Measurements from ENCODE around the gene AGTRAP. TPM values are rescaled to one million over a fixed set of nuclear protein-coding genes. Genes with fewer than 3 reads are reported as not detected.

The AGTRAP gene
- total and polyA plus RNA-seq, 9 of the 15 experiments (the other 6 are each of a cell fraction or from before 2014, with no cell fraction given) = 26.8 to 105 (median 57.5) TPM

DNA sequence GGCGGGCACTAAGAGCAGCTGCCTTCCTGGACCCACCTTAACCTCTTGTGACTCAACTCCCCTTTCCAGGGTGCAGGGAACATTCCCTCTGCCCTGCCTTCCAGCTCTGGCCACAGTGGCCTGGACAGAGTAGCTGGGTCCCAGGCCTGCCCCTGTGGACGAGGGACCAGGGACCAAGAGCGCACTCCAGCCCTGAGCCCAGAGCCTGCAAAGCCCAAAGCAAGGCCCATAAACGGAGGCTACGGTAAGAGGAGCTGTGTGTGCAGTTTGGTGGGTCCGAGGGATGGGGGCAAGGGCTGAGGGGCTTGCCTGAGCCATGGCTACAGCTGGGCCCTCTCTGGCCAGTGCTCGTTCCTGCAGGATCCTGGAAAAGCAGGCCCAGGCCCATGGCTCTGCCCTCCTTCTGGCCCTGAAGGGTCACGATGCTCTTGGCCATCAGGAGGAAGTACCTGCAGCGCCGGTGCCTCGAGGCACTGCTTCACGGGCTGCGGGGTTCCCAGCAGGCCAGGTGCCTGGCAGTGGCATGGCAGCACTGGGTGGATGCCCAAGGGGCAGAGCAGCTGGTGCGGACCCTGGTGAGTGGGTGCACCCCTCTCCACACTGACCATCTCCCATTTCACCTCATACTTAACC is 52.0 kb downstream of the AGTRAP start (continued):
- TF ChIP-seq, protein P1, sequence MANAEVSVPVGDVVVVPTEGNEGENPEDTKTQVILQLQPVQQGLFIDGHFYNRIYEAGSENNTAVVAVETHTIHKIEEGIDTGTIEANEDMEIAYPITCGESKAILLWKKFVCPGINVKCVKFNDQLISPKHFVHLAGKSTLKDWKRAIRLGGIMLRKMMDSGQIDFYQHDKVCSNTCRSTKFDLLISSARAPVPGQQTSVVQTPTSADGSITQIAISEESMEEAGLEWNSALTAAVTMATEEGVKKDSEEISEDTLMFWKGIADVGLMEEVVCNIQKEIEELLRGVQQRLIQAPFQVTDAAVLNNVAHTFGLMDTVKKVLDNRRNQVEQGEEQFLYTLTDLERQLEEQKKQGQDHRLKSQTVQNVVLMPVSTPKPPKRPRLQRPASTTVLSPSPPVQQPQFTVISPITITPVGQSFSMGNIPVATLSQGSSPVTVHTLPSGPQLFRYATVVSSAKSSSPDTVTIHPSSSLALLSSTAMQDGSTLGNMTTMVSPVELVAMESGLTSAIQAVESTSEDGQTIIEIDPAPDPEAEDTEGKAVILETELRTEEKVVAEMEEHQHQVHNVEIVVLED (CRISPR knock-in tag; IDR thresholded peaks at IDR 0.05) = no peak
- TF ChIP-seq ATF4 (CRISPR knock-in tag; IDR thresholded peaks at IDR 0.05) (no peak), BMI1 (IDR thresholded peaks at IDR 0.05; ENCODE audit: low read length) (no peak), SMC3 (conservative IDR thresholded peaks at IDR 0.05; ENCODE audit: insufficient read depth, low read depth, low read length) (no peak), CBFA2T2 (conservative IDR thresholded peaks at IDR 0.05) (no peak), CEBPG (CRISPR knock-in tag; IDR thresholded peaks at IDR 0.05) (no peak), CEBPG (tag; conservative IDR thresholded peaks at IDR 0.05 in 1 of 2, IDR thresholded peaks at IDR 0.05 in 1 of 2) (no peak), GABPB1 (CRISPR knock-in tag; IDR thresholded peaks at IDR 0.05) (0 out of 2 replicates have a peak, but pooled peaks have one; percentile 9), HDGF (IDR thresholded peaks at IDR 0.05) (peak; percentile 49; the same call in 1 of the 2 replicates), RAD51 (IDR thresholded peaks at IDR 0.05; ENCODE audit: borderline replicate concordance, low read depth) (no peak), TCF7L2 (IDR thresholded peaks at IDR 0.05; ENCODE audit: low read depth, low read length) (no peak), NCOA4 (IDR thresholded peaks at IDR 0.05; ENCODE audit: partially characterized antibody) (no peak), PTBP1 (IDR thresholded peaks at IDR 0.05; ENCODE audit: low read depth, low read length) (no peak), TAF7 (tag; IDR thresholded peaks at IDR 0.05) (no peak), TGIF2 (CRISPR knock-in tag; IDR thresholded peaks at IDR 0.05) (no peak), GTF2E2 (tag; IDR thresholded peaks at IDR 0.05) (no peak), HMGN3 (IDR thresholded peaks at IDR 0.05; ENCODE audit: borderline replicate concordance, extremely low read depth, insufficient read length, low read depth, low read length) (no peak), TAF9B (IDR thresholded peaks at IDR 0.05; ENCODE audit: partially characterized antibody) (no peak), KDM5B (IDR thresholded peaks at IDR 0.05; ENCODE audit: insufficient replicate concordance, low read depth, low read length) (no peak), TAF1 (IDR thresholded peaks at IDR 0.05; ENCODE audit: control insufficient read depth, extremely low read depth, insufficient read depth, low read length, severe bottlenecking) (no peak), NFRKB (IDR thresholded peaks at IDR 0.05; ENCODE audit: low read depth) (no peak), TEAD1 (CRISPR knock-in tag; IDR thresholded peaks at IDR 0.05) (no peak), SMAD4 (CRISPR knock-in tag; conservative IDR thresholded peaks at IDR 0.05) (peak; percentile 23; the same call in 1 of the 2 replicates)
- TF ChIP-seq, protein P2, sequence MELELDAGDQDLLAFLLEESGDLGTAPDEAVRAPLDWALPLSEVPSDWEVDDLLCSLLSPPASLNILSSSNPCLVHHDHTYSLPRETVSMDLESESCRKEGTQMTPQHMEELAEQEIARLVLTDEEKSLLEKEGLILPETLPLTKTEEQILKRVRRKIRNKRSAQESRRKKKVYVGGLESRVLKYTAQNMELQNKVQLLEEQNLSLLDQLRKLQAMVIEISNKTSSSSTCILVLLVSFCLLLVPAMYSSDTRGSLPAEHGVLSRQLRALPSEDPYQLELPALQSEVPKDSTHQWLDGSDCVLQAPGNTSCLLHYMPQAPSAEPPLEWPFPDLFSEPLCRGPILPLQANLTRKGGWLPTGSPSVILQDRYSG (tag; conservative IDR thresholded peaks at IDR 0.05; ENCODE audit: low read depth) = no peak
- TF ChIP-seq, protein P3, sequence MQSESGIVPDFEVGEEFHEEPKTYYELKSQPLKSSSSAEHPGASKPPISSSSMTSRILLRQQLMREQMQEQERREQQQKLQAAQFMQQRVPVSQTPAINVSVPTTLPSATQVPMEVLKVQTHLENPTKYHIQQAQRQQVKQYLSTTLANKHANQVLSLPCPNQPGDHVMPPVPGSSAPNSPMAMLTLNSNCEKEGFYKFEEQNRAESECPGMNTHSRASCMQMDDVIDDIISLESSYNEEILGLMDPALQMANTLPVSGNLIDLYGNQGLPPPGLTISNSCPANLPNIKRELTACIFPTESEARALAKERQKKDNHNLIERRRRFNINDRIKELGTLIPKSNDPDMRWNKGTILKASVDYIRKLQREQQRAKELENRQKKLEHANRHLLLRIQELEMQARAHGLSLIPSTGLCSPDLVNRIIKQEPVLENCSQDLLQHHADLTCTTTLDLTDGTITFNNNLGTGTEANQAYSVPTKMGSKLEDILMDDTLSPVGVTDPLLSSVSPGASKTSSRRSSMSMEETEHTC (IDR thresholded peaks at IDR 0.05) = no peak
